ENCODE data around the gene ESRP2.

The ESRP2 gene

DNA sequence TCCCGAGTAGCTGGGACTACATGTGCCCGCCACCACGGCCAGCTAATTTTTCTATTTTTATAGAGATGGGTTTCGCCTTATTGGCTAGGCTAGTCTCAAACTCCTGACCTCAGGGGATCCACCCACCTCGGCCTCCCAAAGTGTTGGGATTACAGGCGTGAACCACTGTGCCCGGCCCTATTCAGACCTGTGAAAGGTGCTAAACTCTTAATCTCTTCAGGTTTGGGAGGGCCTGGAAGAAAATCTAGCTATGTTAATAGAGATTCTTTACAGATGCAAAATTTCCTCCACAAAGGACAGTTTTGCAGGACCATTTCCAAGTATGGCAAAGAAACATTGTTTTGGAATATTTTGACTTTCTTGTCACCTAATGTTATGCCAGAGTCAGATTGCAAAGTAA lies 6.2 kb upstream of the ESRP2 start:
- no peak for DNase-seq (ENCODE audit: low read depth in 2 of 2)
- H3K4me3 ChIP-seq (replicated peaks in 1 of 2; ENCODE audit: low read depth in 2 of 2, low read length in 2 of 2) = no peak overlapping the region
- TF ChIP-seq, protein P1, sequence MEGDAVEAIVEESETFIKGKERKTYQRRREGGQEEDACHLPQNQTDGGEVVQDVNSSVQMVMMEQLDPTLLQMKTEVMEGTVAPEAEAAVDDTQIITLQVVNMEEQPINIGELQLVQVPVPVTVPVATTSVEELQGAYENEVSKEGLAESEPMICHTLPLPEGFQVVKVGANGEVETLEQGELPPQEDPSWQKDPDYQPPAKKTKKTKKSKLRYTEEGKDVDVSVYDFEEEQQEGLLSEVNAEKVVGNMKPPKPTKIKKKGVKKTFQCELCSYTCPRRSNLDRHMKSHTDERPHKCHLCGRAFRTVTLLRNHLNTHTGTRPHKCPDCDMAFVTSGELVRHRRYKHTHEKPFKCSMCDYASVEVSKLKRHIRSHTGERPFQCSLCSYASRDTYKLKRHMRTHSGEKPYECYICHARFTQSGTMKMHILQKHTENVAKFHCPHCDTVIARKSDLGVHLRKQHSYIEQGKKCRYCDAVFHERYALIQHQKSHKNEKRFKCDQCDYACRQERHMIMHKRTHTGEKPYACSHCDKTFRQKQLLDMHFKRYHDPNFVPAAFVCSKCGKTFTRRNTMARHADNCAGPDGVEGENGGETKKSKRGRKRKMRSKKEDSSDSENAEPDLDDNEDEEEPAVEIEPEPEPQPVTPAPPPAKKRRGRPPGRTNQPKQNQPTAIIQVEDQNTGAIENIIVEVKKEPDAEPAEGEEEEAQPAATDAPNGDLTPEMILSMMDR (IDR thresholded peaks at IDR 0.05; ENCODE audit: low read depth, low read length) = no peak

DNA sequence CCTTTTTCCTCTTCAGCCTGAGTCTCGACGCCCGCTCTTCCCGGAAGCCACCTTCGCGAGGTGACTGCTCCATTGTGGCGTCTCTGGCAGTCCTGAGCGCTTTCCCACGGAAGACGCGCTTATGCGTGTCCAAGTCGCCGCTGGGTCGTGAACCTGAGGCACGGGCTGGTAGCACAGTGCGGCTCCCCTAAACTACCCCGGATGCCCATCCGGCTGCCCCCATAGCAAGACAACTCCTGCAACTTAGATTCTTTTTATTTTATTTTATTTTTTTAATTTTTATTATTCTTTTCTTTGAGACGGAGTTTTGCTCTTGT lies 2.1 kb upstream of the ESRP2 start:
- TF ChIP-seq, protein P1 (IDR thresholded peaks at IDR 0.05; ENCODE audit: low read depth, low read length) = no peak
- DNase-seq (ENCODE audit: low read depth in 2 of 2) = no peak
- H3K4me3 ChIP-seq (replicated peaks in 1 of 2; ENCODE audit: low read depth in 2 of 2, low read length in 2 of 2) = peak overlapping the region; percentile 52 to 53

DNA sequence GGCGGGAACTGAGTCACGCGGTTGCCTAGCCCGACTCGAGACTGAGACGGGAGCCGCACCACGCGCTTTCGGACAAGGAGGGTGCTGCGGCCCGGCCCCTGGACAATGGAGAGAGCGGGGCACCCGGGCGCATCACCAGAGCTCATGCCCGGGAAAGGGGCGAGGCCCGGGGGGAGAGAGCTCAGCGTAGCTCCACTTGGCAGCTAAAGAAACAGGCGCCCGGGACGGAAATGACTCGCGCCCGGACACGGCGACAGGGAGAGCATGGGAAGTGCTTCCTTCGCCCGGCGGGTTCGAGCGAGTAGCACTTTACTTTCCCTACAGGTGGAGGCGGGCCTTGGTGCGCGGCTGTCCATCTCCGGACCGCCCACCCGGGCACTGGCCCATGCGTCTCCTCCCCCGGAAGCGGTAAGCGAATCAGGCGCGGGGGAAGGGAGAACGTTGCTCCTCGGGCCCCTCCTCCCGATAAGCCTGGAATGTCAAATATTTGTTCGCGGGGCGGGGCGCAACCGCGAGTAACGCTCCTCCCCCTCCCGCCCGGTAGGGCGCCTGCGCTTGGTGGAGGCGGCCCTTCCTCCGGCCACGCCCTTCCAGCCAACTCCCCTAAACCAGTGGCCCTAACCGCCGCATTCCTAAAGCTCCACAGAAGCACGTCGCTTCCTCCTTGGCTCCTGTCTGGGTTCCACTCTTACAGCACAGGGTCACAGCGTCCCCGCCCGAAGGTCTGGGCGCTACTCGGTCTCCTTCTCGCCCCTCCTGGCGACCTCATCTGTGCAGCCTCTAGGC lies 1.5 kb upstream of the ESRP2 start:
- H3K4me3 ChIP-seq (replicated peaks in 1 of 2; ENCODE audit: low read depth in 2 of 2, low read length in 2 of 2) = peak overlapping the region; percentile 53 to 61
- peak; percentile 98 for DNase-seq (ENCODE audit: low read depth in 2 of 2)
- TF ChIP-seq, protein P1 (IDR thresholded peaks at IDR 0.05; ENCODE audit: low read depth, low read length) = no peak

DNA sequence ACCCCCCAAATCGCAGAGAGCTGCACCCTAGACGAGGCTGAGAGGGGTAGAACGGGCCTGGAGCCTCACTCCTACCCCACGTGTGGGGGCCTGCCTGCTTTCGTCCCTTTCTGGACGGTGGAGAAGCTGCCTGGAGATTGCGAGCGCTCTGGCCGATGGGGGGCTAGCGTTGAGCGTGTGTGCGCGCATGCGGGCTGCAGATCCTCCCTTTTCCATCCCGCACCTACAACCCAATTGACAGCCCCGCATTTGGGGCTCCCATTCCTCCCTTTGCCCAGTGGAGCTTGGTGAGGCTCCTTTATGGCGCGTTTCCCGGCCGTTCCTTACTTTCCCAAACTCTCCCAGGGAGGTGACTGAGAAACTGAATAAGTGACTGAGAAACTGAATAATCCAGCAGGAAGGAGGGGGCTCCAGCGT lies 907 bp upstream of the ESRP2 start:
- TF ChIP-seq, protein P1 (IDR thresholded peaks at IDR 0.05; ENCODE audit: low read depth, low read length) = no peak
- no peak for DNase-seq (ENCODE audit: low read depth in 2 of 2)

DNA sequence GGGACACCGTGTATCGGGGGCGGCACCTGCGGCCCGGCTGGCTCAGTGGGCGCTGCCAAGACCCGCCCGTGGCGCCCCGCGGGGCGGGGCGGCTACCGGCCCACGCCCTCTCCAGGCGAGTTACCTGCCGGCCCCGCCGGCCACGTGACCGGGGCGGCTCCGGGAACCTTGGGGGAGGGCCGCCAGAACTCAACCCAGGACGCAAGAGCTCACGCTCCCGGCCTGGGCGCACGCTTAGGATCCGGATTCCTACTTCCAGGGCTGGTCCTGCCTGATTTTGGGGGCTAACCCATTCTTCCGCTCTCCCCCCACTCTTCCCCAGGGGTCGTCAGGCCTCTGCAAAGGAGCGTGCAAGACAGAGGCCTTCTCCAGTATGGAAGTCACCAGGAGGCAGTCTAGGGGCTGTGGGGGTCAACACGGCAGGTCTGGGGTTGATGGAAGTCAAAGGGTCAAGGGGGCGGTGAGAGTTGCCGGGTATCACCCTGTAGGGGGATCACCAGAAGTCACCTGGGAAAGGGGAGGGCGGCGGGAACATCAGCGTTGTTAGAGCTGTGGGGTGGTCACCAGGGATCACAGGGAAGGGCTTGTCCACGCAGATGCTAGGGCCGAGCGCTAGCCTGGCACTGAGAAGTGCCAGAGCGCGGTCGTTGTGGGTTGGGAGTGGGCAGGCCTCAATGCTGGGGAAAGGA lies 354 bp upstream of the ESRP2 start:
- no peak for DNase-seq (ENCODE audit: low read depth in 2 of 2)
- peak overlapping the region in 1 of 2 donors; percentile 25 for H3K4me3 ChIP-seq (replicated peaks in 1 of 2; ENCODE audit: low read depth in 2 of 2, low read length in 2 of 2)
- TF ChIP-seq, protein P1 (IDR thresholded peaks at IDR 0.05; ENCODE audit: low read depth, low read length) = no peak

More for the DNA sequence above, 907 bp upstream of the ESRP2 start:
- H3K4me3 ChIP-seq (replicated peaks in 1 of 2; ENCODE audit: low read depth in 2 of 2, low read length in 2 of 2) = peak overlapping the region; percentile 53 to 61

DNA sequence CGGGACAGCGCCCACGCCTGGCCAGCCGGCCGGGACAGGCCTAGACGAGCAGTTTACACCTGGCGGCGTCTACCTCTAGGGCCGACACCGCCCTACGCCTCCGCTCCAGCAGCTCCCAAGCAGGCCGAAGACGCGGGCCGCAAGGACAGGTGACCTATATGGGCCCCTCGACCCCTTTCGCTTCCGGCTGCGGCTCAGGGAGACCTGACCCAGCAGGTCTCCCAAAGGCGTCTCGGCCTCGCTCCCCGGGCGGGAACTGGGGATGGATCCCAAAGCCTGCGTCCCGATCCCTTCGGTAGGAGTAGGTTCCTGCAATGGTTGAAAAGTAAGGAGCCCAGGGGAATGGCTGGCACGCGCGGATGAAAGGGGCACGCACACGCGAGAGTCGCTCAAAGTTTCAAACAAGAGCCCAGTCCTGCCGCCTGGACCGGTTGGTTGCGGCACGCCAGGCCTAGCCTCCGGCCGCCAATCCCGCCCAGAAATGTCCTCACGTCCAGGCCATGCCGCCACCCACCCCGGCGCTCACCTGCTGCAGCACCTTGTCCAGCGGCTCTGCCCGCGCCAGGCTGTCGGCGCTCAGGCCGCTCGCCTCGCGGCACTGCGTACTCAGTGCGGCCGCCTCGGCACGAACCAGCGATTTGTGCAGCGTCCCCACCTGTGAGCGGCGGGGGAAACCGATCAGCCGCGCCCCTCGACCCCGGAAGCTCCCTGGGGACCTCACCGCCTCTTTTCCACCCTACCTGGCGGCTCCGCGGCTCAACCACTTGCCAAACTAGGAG lies 630 bp downstream of the ESRP2 start:
- TF ChIP-seq, protein P1 (IDR thresholded peaks at IDR 0.05; ENCODE audit: low read depth, low read length) = no peak
- no peak overlapping the region for H3K4me3 ChIP-seq (replicated peaks in 1 of 2; ENCODE audit: low read depth in 2 of 2, low read length in 2 of 2)
- no peak for DNase-seq (ENCODE audit: low read depth in 2 of 2)

All from cardiac fibroblast (primary cell).